K562 (cell line): ENCODE results near the gene KRTAP5-11. TPM values are rescaled to one million over a fixed set of nuclear protein-coding genes. Genes with fewer than 3 reads are reported as not detected.

Experiments
- ATAC-seq: fragments of 200-7000 bp; cut with Tn5 transposase; 3 replicates; pipeline ENCODE4 v1.9.1; 2020; ENCODE audit warnings: moderate library complexity
- BruUV-seq: library from RNA; stranded (reverse); fragments of 400-500 nt; replicated peaks from 2 replicates; lab custom pipeline; 2021; lab: Mats Ljungman, UMichigan
- CTCF ChIA-PET: fragments of 300-600 bp; formaldehyde crosslinking; extraction: SDS; loops from one replicate; lab custom pipeline; 2021; ENCODE audit warnings: low intra/inter-chr PET ratio; lab: Yijun Ruan, JAX
- POLR2A ChIA-PET: fragments of 300-600, 350-650 bp; sonication (Branson Sonifier 250); formaldehyde crosslinking; extraction: SDS; loops from one replicate; lab custom pipeline; 2021; ENCODE audit warnings: antibody characterized with exemption, inconsistent platforms; lab: Yijun Ruan, JAX
- DNase-seq, 4 experiments: peaks; one replicate each; pipeline versions ENCODE4 v3.0.0 to v3.0.0-alpha.2; 2011 to 2018; ENCODE audit warnings: low spot score in 3 of 4, mixed read lengths in 3 of 4; ENCODE audit errors: extremely low read depth in 1 of 4
- FAIRE-seq: peaks from 2 replicates; lab custom pipeline; 2011; peaks lifted over from hg19 to GRCh38; lab: Jason Lieb, UNC
- H2AFZ ChIP-seq: 2 replicates; pipeline ENCODE4 v1.6.0; 2011; ENCODE audit warnings: low read depth, low read length, control low read depth, inconsistent platforms
- H3K27ac ChIP-seq: fragments of 200-600 bp; 3 replicates; pipeline ENCODE4 v1.8.0; 2011; ENCODE audit warnings: low read depth, mild to moderate bottlenecking, control low read depth, inconsistent platforms, low read length, moderate library complexity, mixed read lengths; ENCODE audit errors: extremely low read depth
- H3K27me3 ChIP-seq, 2 experiments: fragments of 300-600 bp in 1 of 2; 2 replicates in 1 of 2; 3 replicates in 1 of 2; pipeline versions ENCODE4 v1.6.0 to v1.8.0; 2011; ENCODE audit warnings: inconsistent platforms in 2 of 2, low read length in 2 of 2, mild to moderate bottlenecking in 1 of 2, mixed read lengths in 1 of 2, moderate library complexity in 1 of 2; ENCODE audit not compliant: control insufficient read depth in 2 of 2, insufficient read depth in 2 of 2
- H3K36me3 ChIP-seq: fragments of 300-600 bp; 3 replicates; pipeline ENCODE4 v1.8.0; 2011; ENCODE audit warnings: mild to moderate bottlenecking, low read length, inconsistent platforms; ENCODE audit not compliant: control insufficient read depth, insufficient read depth
- H3K4me1 ChIP-seq, 2 experiments: fragments of 200-600 bp in 1 of 2; replicated peaks in 1 of 2; 2 replicates in 1 of 2; 3 replicates in 1 of 2; pipeline versions ENCODE4 v1.5.1 to v1.8.0; 2011; ENCODE audit warnings: inconsistent platforms in 2 of 2, low read length in 2 of 2, mild to moderate bottlenecking in 1 of 2, mixed read lengths in 1 of 2, moderate library complexity in 1 of 2; ENCODE audit not compliant: control insufficient read depth in 2 of 2, insufficient read depth in 2 of 2
- H3K4me2 ChIP-seq: 2 replicates; pipeline ENCODE4 v1.6.1; 2011; ENCODE audit warnings: low read length, control low read depth, inconsistent platforms, mixed read lengths; ENCODE audit not compliant: insufficient read depth
- H3K4me3 ChIP-seq: fragments of 200-600 bp; sonication (generic), shearing (Covaris generic); 2 replicates; pipeline ENCODE4 v1.5.1; 2016; ENCODE audit warnings: control low read depth, inconsistent platforms
- H3K79me2 ChIP-seq: fragments of 200-600 bp; 3 replicates; pipeline ENCODE4 v1.8.0; 2011; ENCODE audit warnings: low read length, inconsistent platforms; ENCODE audit not compliant: control insufficient read depth, insufficient read depth
- H3K9ac ChIP-seq, 2 experiments: 2 replicates each; pipeline versions ENCODE4 v1.6.0 to v1.6.1; 2011; ENCODE audit warnings: low read depth in 2 of 2, low read length in 2 of 2, control low read depth in 1 of 2, inconsistent platforms in 1 of 2, mild to moderate bottlenecking in 1 of 2, mixed read lengths in 1 of 2; ENCODE audit not compliant: insufficient read depth in 1 of 2
- H3K9me1 ChIP-seq: one replicate; pipeline ENCODE4 v1.6.0; 2011; ENCODE audit warnings: inconsistent platforms, mild to moderate bottlenecking, low read length, moderate library complexity; ENCODE audit not compliant: control insufficient read depth, insufficient read depth
- H3K9me3 ChIP-seq: replicated peaks from 2 replicates; pipeline ENCODE4 v1.5.1; 2011; ENCODE audit warnings: low read depth, low read length, inconsistent platforms; ENCODE audit not compliant: control insufficient read depth, insufficient read depth
- H4K20me1 ChIP-seq: replicated peaks from 2 replicates; pipeline ENCODE4 v1.6.1; 2011; ENCODE audit warnings: low read length, inconsistent platforms, mixed read lengths; ENCODE audit not compliant: control insufficient read depth, insufficient read depth
- CC2D1A ChIP-seq: fragments of 450-650 bp; IDR thresholded peaks from 2 replicates; pipeline ENCODE4 v1.6.1; 2017; ENCODE audit warnings: mild to moderate bottlenecking
- CEBPB ChIP-seq: fragments of 450-650 bp; IDR thresholded peaks from 2 replicates; pipeline ENCODE4 v1.6.1; 2016; ENCODE audit warnings: missing genetic modification characterization, missing compliant biosample characterization
- DDX20 ChIP-seq: fragments of 450-650 bp; IDR thresholded peaks from 2 replicates; pipeline ENCODE4 v1.6.1; 2016; ENCODE audit warnings: missing genetic modification characterization, low read depth, mild to moderate bottlenecking, missing compliant biosample characterization, moderate library complexity
- HNRNPL ChIP-seq: fragments of 200-400 bp; formaldehyde crosslinking; IDR thresholded peaks from 2 replicates; pipeline ENCODE4 v1.6.1; 2017; ENCODE audit warnings: low read depth, mild to moderate bottlenecking, low read length
- HSF4 ChIP-seq: fragments of 250-450 bp; sonication (Bioruptor Pico); IDR thresholded peaks from 2 replicates; pipeline ENCODE4 v2.1.2; 2022; ENCODE audit warnings: mild to moderate bottlenecking, moderate library complexity, borderline replicate concordance
- IRF2 ChIP-seq: sonication (generic); formaldehyde crosslinking; IDR thresholded peaks from 2 replicates; pipeline ENCODE4 v1.8.1; 2022; ENCODE audit warnings: mild to moderate bottlenecking, missing genetic modification reagents
- KLF1 ChIP-seq: fragments of 450-650 bp; IDR thresholded peaks from 2 replicates; pipeline ENCODE4 v1.6.1; 2016; ENCODE audit warnings: missing genetic modification characterization, missing compliant biosample characterization
- MAFK ChIP-seq: IDR thresholded peaks from 2 replicates; pipeline ENCODE4 v1.6.1; 2011; ENCODE audit warnings: low read length, improper control_type of control experiment
- MTA1 ChIP-seq: fragments of 450-650 bp; IDR thresholded peaks from 2 replicates; pipeline ENCODE4 v1.6.1; 2017; ENCODE audit warnings: borderline replicate concordance
- NFYB ChIP-seq: IDR thresholded peaks from 2 replicates; pipeline ENCODE4 v1.6.1; 2011; ENCODE audit warnings: mild to moderate bottlenecking, moderate library complexity; ENCODE audit not compliant: insufficient read length; ENCODE audit errors: extremely low read depth
- RERE ChIP-seq: sonication (generic); formaldehyde crosslinking; IDR thresholded peaks from 2 replicates; pipeline ENCODE4 v1.8.0; 2023; ENCODE audit warnings: missing genetic modification reagents, mild to moderate bottlenecking, borderline replicate concordance
- TCF3 ChIP-seq: sonication (generic); formaldehyde crosslinking; IDR thresholded peaks from 2 replicates; pipeline ENCODE4 v1.4.0; 2020; ENCODE audit warnings: mild to moderate bottlenecking, missing genetic modification reagents
- WGBS: fragments of 100-300 bp; shearing (Covaris generic); methylation state at CpG from one replicate; pipeline ENCODE4 v1.1.6; 2016; ENCODE audit warnings: low coverage, mixed read lengths; ENCODE audit not compliant: insufficient coverage; ENCODE audit errors: missing lambda C conversion rate; 5-methylcytosine and 5-hydroxymethylcytosine counted together
- in situ Hi-C: fragments of 300-500 bp; cut with MboI; formaldehyde crosslinking; loops from 4 replicates; pipeline ENCODE4 v1.15.0; 2018; ENCODE audit warnings: inconsistent platforms, mixed read lengths
- intact Hi-C: fragments of 100-400 bp; cut with micrococcal nuclease; formaldehyde crosslinking; loops from 2 replicates; pipeline ENCODE4 v1.14.2; 2022
- polyA plus RNA-seq, 8 experiments: library from polyadenylated mRNA; depleted of rRNA in 4 of 8; stranded (reverse) in 5 of 8; unstranded in 3 of 8; fragments of >200 nt; fragmentation: Nextera tagmentation in 2 of 8; fragmentation: Illumina TruSeq in 1 of 8; extraction: Ambion mirVana in 2 of 8; extraction: Trizol in 1 of 8; gene quantifications; 2 replicates each; pipeline versions ENCODE4 v1.2.1 to v1.2.3, GENCODE V29; 2011 to 2014; ENCODE audit warnings: inconsistent platforms in 1 of 8, missing spikeins in 1 of 8
- total RNA-seq, 7 experiments: library from RNA; depleted of rRNA in 6 of 7; stranded (reverse); fragments of >200 nt in 6 of 7; fragmentation: Illumina TruSeq in 2 of 7; extraction: Trizol in 2 of 7; gene quantifications; 2 replicates each; pipeline versions ENCODE4 v1.2.1 to v1.2.3, GENCODE V29; 2011 to 2021; ENCODE audit warnings: low replicate concordance in 1 of 7
- TF ChIP-seq, protein P1 (sequence below): sonication (generic); formaldehyde crosslinking; IDR thresholded peaks from 2 replicates; pipeline ENCODE4 v1.8.1; 2022; ENCODE audit warnings: missing genetic modification reagents
- TF ChIP-seq, protein P2 (sequence below): fragments of 450-650 bp; IDR thresholded peaks from 2 replicates; pipeline ENCODE4 v1.6.1; 2017; ENCODE audit warnings: mild to moderate bottlenecking, moderate library complexity

KRTAP5-11 gene
- total and polyA plus RNA-seq, 9 of the 15 experiments (the other 6 are each of a cell fraction or from before 2014, with no cell fraction given): not detected

- Histone ChIP-seq H2AFZ (no peak overlapping the region), H3K9ac (no peak overlapping the region), H3K4me1 (peaks cover 8 to 13% of the 10 kb centered on the region in 2 experiments; a peak in 3 of 5 replicates), H3K4me2 (no peak overlapping the region), H3K27me3 (peaks cover 6 to 14% of the 10 kb centered on the region in 2 experiments; a peak in 3 of 5 replicates), H3K27ac (no peak overlapping the region), H3K79me2 (no peaks in the 10 kb centered on the region), H3K9me1 (no peaks in the 10 kb centered on the region), H3K4me3 (no peak overlapping the region), H3K9me3 (no peaks in the 10 kb centered on the region), H4K20me1 (no peaks in the 10 kb centered on the region), H3K36me3 (no peaks in the 10 kb centered on the region)
- POLR2A ChIA-PET: interaction anchor here (0.5 kb wide), 1 partner anchor 33 kb away, joined by 3 read pairs; the partner anchor contains the start of gene KRTAP5-10
- intact Hi-C loops (loop anchor here (10.0 kb wide), 1 partner anchor 87 kb away; the partner anchor contains the start of gene DHCR7), in situ Hi-C loops (no loop called here)
- WGBS: 35% methylated on average over 10 of the region's 10 CpGs
- no peak for DNase-seq
- no peak; the same call in 2 of the 3 replicates for ATAC-seq
- CTCF ChIA-PET: no interaction called here
- no peak for FAIRE-seq
- no TSS peak for BruUV-seq
- TF ChIP-seq, protein P1, sequence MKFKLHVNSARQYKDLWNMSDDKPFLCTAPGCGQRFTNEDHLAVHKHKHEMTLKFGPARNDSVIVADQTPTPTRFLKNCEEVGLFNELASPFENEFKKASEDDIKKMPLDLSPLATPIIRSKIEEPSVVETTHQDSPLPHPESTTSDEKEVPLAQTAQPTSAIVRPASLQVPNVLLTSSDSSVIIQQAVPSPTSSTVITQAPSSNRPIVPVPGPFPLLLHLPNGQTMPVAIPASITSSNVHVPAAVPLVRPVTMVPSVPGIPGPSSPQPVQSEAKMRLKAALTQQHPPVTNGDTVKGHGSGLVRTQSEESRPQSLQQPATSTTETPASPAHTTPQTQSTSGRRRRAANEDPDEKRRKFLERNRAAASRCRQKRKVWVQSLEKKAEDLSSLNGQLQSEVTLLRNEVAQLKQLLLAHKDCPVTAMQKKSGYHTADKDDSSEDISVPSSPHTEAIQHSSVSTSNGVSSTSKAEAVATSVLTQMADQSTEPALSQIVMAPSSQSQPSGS (CRISPR knock-in tag): no peak
- TF ChIP-seq MTA1 (no peak), CC2D1A (no peak), KLF1 (tag) (no peak), HNRNPL (no peak), DDX20 (tag) (no peak), NFYB (no peak), RERE (no peak), CEBPB (tag) (peak; percentile 57; the same call in 1 of the 2 replicates), TCF3 (CRISPR knock-in tag) (no peak), IRF2 (CRISPR knock-in tag) (no peak), MAFK (peak; percentile 81), HSF4 (no peak)
- TF ChIP-seq, protein P2, sequence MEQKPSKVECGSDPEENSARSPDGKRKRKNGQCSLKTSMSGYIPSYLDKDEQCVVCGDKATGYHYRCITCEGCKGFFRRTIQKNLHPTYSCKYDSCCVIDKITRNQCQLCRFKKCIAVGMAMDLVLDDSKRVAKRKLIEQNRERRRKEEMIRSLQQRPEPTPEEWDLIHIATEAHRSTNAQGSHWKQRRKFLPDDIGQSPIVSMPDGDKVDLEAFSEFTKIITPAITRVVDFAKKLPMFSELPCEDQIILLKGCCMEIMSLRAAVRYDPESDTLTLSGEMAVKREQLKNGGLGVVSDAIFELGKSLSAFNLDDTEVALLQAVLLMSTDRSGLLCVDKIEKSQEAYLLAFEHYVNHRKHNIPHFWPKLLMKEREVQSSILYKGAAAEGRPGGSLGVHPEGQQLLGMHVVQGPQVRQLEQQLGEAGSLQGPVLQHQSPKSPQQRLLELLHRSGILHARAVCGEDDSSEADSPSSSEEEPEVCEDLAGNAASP: no peak
Observed at GRCh38 chr11:71532036-71532610, 50.6 kb downstream of the KRTAP5-11 start.
